Peyer's patch (tissue), 4 donors: ENCODE results near the gene ZNF283.

Experiments
- CTCF ChIP-seq, 6 experiments: fragments of 450-650 bp in 4 of 6; fragments of 200-600 bp in 2 of 6; sonication (generic) in 1 of 6; IDR thresholded peaks; one replicate each; pipeline ENCODE4 v1.5.1; 2017 to 2019; ENCODE audit warnings: antibody characterized with exemption in 6 of 6, mild to moderate bottlenecking in 3 of 6, moderate library complexity in 1 of 6
- POLR2A ChIP-seq, 2 donors: fragments of 450-650 bp; IDR thresholded peaks; one replicate each; pipeline ENCODE4 v1.5.1; 2017; ENCODE audit warnings: antibody characterized with exemption in 2 of 2, mild to moderate bottlenecking in 2 of 2, moderate library complexity in 2 of 2

GRCh38 chr19:43798546-43799409 lies 28.3 kb upstream of the ZNF283 start:
- TF ChIP-seq CTCF (IDR thresholded peaks at IDR 0.05) = no peak
- no peak for TF ChIP-seq POLR2A (IDR thresholded peaks at IDR 0.05)
